Activated B cell treated with CpG ODN at 0.5 μM for 24 hours (primary cell): ENCODE results near the gene MVB12B. TPM values are rescaled to one million over a fixed set of nuclear protein-coding genes. Genes with fewer than 3 reads are reported as not detected.

Experiments used
- ATAC-seq: fragments of 200-7000 bp; cut with Tn5 transposase; one replicate; pipeline ENCODE4 v1.10.0; 2021; ENCODE audit warnings: low read depth, mild to moderate bottlenecking, moderate library complexity
- CTCF ChIA-PET: fragments of 350-600 bp; sonication (Branson Sonifier 250); formaldehyde crosslinking; loops from one replicate; lab custom pipeline; 2021; ENCODE audit warnings: antibody characterized with exemption; lab: Charles Lee
- POLR2A ChIA-PET: fragments of 350-600 bp; sonication (Branson Sonifier 250); formaldehyde crosslinking; loops from one replicate; lab custom pipeline; 2021; ENCODE audit warnings: antibody characterized with exemption; lab: Charles Lee
- DNase-seq: peaks from one replicate; pipeline ENCODE4 v3.0.0; 2022
- H3K27ac Mint-ChIP-seq: one replicate; pipeline ENCODE4 v1.8.0; 2020; ENCODE audit warnings: mixed read lengths
- H3K27me3 Mint-ChIP-seq: one replicate; pipeline ENCODE4 v1.8.0; 2021; ENCODE audit warnings: mixed read lengths
- H3K36me3 Mint-ChIP-seq: one replicate; pipeline ENCODE4 v1.8.0; 2021; ENCODE audit warnings: low read depth, mixed read lengths
- H3K4me1 Mint-ChIP-seq: one replicate; pipeline ENCODE4 v1.8.0; 2021; ENCODE audit warnings: mixed read lengths
- H3K4me3 Mint-ChIP-seq: one replicate; pipeline ENCODE4 v1.8.0; 2020; ENCODE audit warnings: mild to moderate bottlenecking, mixed read lengths
- H3K9me3 Mint-ChIP-seq: one replicate; pipeline ENCODE4 v1.8.0; 2020; ENCODE audit warnings: mixed read lengths
- CTCF ChIP-seq: fragments of 200-600 bp; IDR thresholded peaks from one replicate; pipeline ENCODE4 v1.8.0; 2022; ENCODE audit warnings: antibody characterized with exemption, mild to moderate bottlenecking
- intact Hi-C: fragments of 100-400 bp; cut with micrococcal nuclease; formaldehyde crosslinking; loops from one replicate; pipeline ENCODE4 v1.15.1; 2024
- total RNA-seq: library from RNA; stranded (reverse); gene quantifications from 2 replicates; pipeline ENCODE4 v1.2.3, GENCODE V29; 2022

Gene MVB12B
- total RNA-seq, 1 donor from 2014 or later: 2.5 TPM

DNA sequence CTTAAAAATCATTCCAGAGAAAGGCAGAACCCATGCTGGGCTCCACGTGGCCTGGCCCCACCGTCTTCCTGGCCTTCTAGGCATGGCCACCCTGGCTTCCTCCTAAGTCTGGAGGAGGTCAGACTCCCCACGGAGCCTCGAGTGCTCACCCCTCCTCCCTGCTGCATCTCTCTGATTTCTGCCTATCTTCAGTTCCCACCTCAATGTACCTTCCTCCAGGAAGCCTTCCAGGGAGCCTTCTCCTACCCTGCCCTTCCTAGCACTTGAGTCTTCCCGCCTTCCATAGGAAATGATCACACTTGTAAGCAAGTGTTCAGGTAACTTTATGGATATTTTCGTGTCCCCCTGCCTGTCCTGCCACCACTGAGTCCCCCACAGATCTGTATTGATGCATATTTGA lies 92.0 kb downstream of the MVB12B start:
- intact Hi-C loops: no loop called here
- CTCF ChIA-PET: no interaction called here
- H3K36me3 Mint-ChIP-seq: no peaks in the 10 kb centered on the region
- no peak for TF ChIP-seq CTCF
- H3K27ac Mint-ChIP-seq: no peak overlapping the region
- H3K9me3 Mint-ChIP-seq: no peaks in the 10 kb centered on the region
- DNase-seq: no peak
- no peak overlapping the region for H3K4me3 Mint-ChIP-seq
- H3K4me1 Mint-ChIP-seq: peaks cover 3% of the 10 kb centered on the region
- no peak for ATAC-seq
- POLR2A ChIA-PET: interaction anchor here (0.6 kb wide), 1 partner anchor 47 kb away, joined by 7 read pairs; no protein-coding TSS in a partner anchor
- H3K27me3 Mint-ChIP-seq: no peaks in the 10 kb centered on the region

GRCh38 chr9:126419475-126419874 lies 92.8 kb downstream of the MVB12B start:
- CTCF ChIA-PET: no interaction called here
- POLR2A ChIA-PET: no interaction called here
- no peak for DNase-seq
- intact Hi-C loops: no loop called here
- no peak for TF ChIP-seq CTCF
- Mint-ChIP-seq H3K36me3 (no peaks in the 10 kb centered on the region), H3K9me3 (no peaks in the 10 kb centered on the region), H3K27ac (no peak overlapping the region), H3K4me3 (no peak overlapping the region), H3K27me3 (no peaks in the 10 kb centered on the region), H3K4me1 (no peaks in the 10 kb centered on the region)
- no peak for ATAC-seq

GRCh38 chr9:126420135-126420534 lies 93.5 kb downstream of the MVB12B start:
- intact Hi-C loops: no loop called here
- H3K4me1 Mint-ChIP-seq: no peaks in the 10 kb centered on the region
- no peaks in the 10 kb centered on the region for H3K36me3 Mint-ChIP-seq
- H3K4me3 Mint-ChIP-seq: no peak overlapping the region
- DNase-seq: no peak
- no peak for TF ChIP-seq CTCF
- no peak for ATAC-seq
- H3K9me3 Mint-ChIP-seq: no peaks in the 10 kb centered on the region
- H3K27ac Mint-ChIP-seq: no peak overlapping the region
- no peaks in the 10 kb centered on the region for H3K27me3 Mint-ChIP-seq
- ChIA-PET POLR2A (interaction anchor here (0.6 kb wide), 1 partner anchor 1007 kb away, joined by 10 read pairs; no protein-coding TSS in a partner anchor), CTCF (no interaction called here)

DNA sequence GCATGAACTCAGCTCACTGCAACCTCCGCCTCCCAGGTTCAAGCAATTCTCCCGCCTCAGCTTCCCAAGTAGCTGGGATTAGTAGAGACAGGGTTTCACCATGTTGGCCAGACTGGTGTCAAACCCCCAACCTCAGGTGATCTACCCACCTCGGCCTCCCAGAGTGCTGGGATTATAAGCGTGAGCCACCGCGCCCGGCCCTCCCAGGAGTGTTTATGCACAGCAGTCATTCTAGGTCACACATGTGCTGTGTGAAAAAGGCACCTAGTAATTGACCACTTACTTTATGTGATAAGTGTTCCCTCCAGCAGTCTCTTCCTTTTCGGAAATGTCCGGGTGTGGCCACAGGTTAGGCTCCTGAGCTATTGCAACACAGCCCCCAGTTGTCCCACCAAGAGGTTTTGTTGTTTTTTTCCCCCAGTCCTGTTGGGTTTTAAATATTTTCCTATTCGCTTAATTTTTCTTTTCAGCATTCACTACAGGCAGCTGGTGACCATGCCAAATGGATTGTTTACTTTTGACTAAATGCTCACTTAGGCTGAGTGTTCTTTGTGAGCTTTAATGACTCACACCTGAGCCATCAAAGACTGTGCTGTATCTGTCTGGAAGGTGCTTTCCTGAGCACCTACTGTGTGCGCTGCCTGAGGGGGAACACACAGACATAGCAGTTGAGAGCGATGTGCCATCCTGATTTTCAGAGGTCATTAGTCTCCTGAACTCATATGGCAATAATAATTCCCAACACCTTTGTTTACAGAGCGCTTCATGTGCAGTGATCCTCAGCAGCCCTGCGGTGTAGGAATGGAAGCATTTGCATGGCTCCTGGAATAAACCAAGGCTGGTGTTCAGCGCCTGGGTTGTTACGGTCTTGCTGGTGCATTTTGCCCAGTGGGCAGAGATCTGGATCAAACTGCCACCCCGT lies 94.3 kb downstream of the MVB12B start:
- intact Hi-C loops: no loop called here
- no peak overlapping the region for H3K27ac Mint-ChIP-seq
- H3K27me3 Mint-ChIP-seq: no peaks in the 10 kb centered on the region
- no peak for ATAC-seq
- no peak for DNase-seq
- no peaks in the 10 kb centered on the region for H3K9me3 Mint-ChIP-seq
- H3K36me3 Mint-ChIP-seq: no peaks in the 10 kb centered on the region
- H3K4me3 Mint-ChIP-seq: no peak overlapping the region
- CTCF ChIA-PET: no interaction called here
- TF ChIP-seq CTCF: no peak
- no peaks in the 10 kb centered on the region for H3K4me1 Mint-ChIP-seq
- POLR2A ChIA-PET: interaction anchor here (0.5 to 0.6 kb wide), 2 partner anchors 137 to 1008 kb away, joined by 3 to 10 read pairs; no protein-coding TSS in a partner anchor

GRCh38 chr9:126421567-126422428 lies 95.2 kb downstream of the MVB12B start:
- H3K27me3 Mint-ChIP-seq: peaks cover 3% of the 10 kb centered on the region
- H3K4me3 Mint-ChIP-seq: no peak overlapping the region
- H3K27ac Mint-ChIP-seq: no peak overlapping the region
- H3K9me3 Mint-ChIP-seq: no peaks in the 10 kb centered on the region
- H3K4me1 Mint-ChIP-seq: no peaks in the 10 kb centered on the region
- no peak for ATAC-seq
- no peaks in the 10 kb centered on the region for H3K36me3 Mint-ChIP-seq
- ChIA-PET POLR2A (no interaction called here), CTCF (no interaction called here)
- DNase-seq: no peak
- intact Hi-C loops: no loop called here
- TF ChIP-seq CTCF: no peak
